Neural progenitor cell (in vitro differentiated cells): Measurements from ENCODE around the gene PSD4. TPM values are rescaled to one million over a fixed set of nuclear protein-coding genes. Genes with fewer than 3 reads are reported as not detected.

Source experiments
- DNase-seq: peaks from one replicate; pipeline ENCODE4 v3.0.0-alpha.2; 2016; ENCODE audit warnings: low spot score
- H2AFZ ChIP-seq: fragments of 200-600 bp; sonication (generic); replicated peaks from 2 replicates; pipeline ENCODE4 v1.6.1; 2016; ENCODE audit warnings: antibody characterized with exemption
- H3F3A ChIP-seq: fragments of 200-600 bp; sonication (generic); 2 replicates; pipeline ENCODE4 v1.6.1; 2016; ENCODE audit warnings: antibody characterized with exemption, low read depth
- H3K27ac ChIP-seq: fragments of 200-600 bp; sonication (generic); 2 replicates; pipeline ENCODE4 v1.5.1; 2016; ENCODE audit warnings: mild to moderate bottlenecking
- H3K27me3 ChIP-seq: fragments of 200-600 bp; sonication (generic); 2 replicates; pipeline ENCODE4 v1.6.1; 2016; ENCODE audit warnings: mild to moderate bottlenecking, moderate library complexity
- H3K36me3 ChIP-seq: fragments of 200-600 bp; sonication (generic); 2 replicates; pipeline ENCODE4 v1.5.1; 2016
- H3K4me1 ChIP-seq: fragments of 200-600 bp; sonication (generic); 2 replicates; pipeline ENCODE4 v1.6.1; 2016; ENCODE audit warnings: mixed run types
- H3K4me2 ChIP-seq: fragments of 200-600 bp; sonication (generic); 2 replicates; pipeline ENCODE4 v1.6.1; 2016
- H3K4me3 ChIP-seq: fragments of 200-600 bp; sonication (generic); 2 replicates; pipeline ENCODE4 v1.5.1; 2016
- H3K79me2 ChIP-seq: fragments of 200-600 bp; sonication (generic); 2 replicates; pipeline ENCODE4 v1.6.1; 2016; ENCODE audit warnings: low read depth
- H3K9ac ChIP-seq: fragments of 200-600 bp; sonication (generic); 2 replicates; pipeline ENCODE4 v1.6.1; 2016
- H3K9me3 ChIP-seq: fragments of 200-600 bp; sonication (generic); 2 replicates; pipeline ENCODE4 v1.5.1; 2016; ENCODE audit warnings: low read depth
- H4K20me1 ChIP-seq: fragments of 200-600 bp; sonication (generic); 2 replicates; pipeline ENCODE4 v1.6.1; 2016; ENCODE audit warnings: low read depth
- H3K27ac Mint-ChIP-seq: 3 replicates; pipeline ENCODE4 v1.8.0; 2021; ENCODE audit warnings: mixed read lengths
- H3K27me3 Mint-ChIP-seq: 2 replicates; pipeline ENCODE4 v1.8.0; 2022; ENCODE audit warnings: low read depth, mild to moderate bottlenecking, inconsistent platforms, moderate library complexity, mixed read lengths; ENCODE audit not compliant: insufficient read depth
- H3K36me3 Mint-ChIP-seq: 3 replicates; pipeline ENCODE4 v1.8.0; 2021; ENCODE audit warnings: mixed read lengths
- H3K4me1 Mint-ChIP-seq: 3 replicates; pipeline ENCODE4 v1.8.0; 2021; ENCODE audit warnings: mixed read lengths
- H3K4me3 Mint-ChIP-seq: 3 replicates; pipeline ENCODE4 v1.8.0; 2021; ENCODE audit warnings: mild to moderate bottlenecking, moderate library complexity, mixed read lengths
- H3K9me3 Mint-ChIP-seq: 3 replicates; pipeline ENCODE4 v1.8.0; 2020; ENCODE audit warnings: mixed read lengths
- EZH2 ChIP-seq: fragments of 200-600 bp; sonication (generic); IDR thresholded peaks from 2 replicates; pipeline ENCODE4 v1.6.1; 2017; ENCODE audit warnings: antibody characterized with exemption, mild to moderate bottlenecking, moderate library complexity
- EZH2phosphoT487 ChIP-seq: fragments of 200-600 bp; sonication (generic); IDR thresholded peaks from 2 replicates; pipeline ENCODE4 v1.6.1; 2017; ENCODE audit warnings: antibody characterized with exemption
- total RNA-seq: library from RNA; depleted of rRNA; stranded (reverse); fragments of >200 nt; gene quantifications from 2 replicates; pipeline ENCODE4 v1.2.3, GENCODE V29; 2015; ENCODE audit warnings: low replicate concordance
- TF ChIP-seq, protein P1 (sequence below): fragments of 200-600 bp; sonication (generic); IDR thresholded peaks from 2 replicates; pipeline ENCODE4 v1.5.1; 2017; ENCODE audit warnings: antibody characterized with exemption, mild to moderate bottlenecking

The PSD4 gene
- total RNA-seq, 1 donor from 2014 or later = 0.02 TPM

DNA sequence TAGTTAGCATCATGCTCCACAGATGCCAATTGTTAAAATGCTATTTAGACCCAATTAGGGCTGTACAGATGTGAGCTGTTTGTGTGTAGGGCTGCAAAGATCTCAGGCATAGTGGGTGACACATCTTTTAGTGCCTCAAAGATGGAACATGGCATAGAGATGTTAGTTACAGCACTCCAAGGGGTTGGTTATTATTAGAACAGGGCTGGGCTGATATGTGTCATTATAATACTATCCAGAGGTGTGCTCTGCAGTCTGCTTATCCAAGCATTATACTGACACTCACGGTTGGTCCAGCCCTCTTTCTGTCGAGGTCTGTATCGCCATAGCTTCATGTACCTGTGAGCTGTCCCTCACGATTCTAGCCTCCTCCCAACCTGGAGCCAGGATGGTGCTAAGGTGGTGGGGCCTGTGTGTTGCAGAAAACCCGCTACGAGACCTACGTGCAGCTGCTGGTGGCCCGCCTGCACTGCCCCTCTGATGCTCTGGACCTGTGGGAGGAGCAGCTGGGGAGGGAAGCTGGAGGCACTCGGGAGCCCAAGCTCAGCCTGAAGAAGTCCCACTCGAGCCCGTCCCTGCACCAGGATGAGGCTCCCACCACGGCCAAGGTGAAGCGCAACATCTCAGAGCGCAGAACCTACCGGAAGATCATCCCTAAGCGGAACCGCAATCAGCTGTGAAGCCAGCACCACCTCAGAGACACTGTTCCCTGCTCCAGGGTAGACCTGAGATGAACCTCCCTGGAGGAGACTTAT lies 27.1 kb downstream of the PSD4 start:
- Mint-ChIP-seq H3K4me1 (peaks cover 26% of the 10 kb centered on the region), H3K27me3 (peaks cover 16% of the 10 kb centered on the region), H3K9me3 (no peaks in the 10 kb centered on the region), H3K27ac (peak overlapping the region; percentile 12), H3K4me3 (peak overlapping the region; percentile 34), H3K36me3 (no peaks in the 10 kb centered on the region)
- H3F3A ChIP-seq = no peaks in the 10 kb centered on the region
- no peak overlapping the region for H3K4me3 ChIP-seq
- no peak overlapping the region for H3K27ac ChIP-seq
- H3K9me3 ChIP-seq = no peaks in the 10 kb centered on the region
- peaks cover 31% of the 10 kb centered on the region for H3K27me3 ChIP-seq
- H2AFZ ChIP-seq = no peak overlapping the region
- H3K79me2 ChIP-seq = no peaks in the 10 kb centered on the region
- no peak for DNase-seq
- TF ChIP-seq EZH2phosphoT487 (no peak), EZH2 (no peak)
- TF ChIP-seq, protein P1, sequence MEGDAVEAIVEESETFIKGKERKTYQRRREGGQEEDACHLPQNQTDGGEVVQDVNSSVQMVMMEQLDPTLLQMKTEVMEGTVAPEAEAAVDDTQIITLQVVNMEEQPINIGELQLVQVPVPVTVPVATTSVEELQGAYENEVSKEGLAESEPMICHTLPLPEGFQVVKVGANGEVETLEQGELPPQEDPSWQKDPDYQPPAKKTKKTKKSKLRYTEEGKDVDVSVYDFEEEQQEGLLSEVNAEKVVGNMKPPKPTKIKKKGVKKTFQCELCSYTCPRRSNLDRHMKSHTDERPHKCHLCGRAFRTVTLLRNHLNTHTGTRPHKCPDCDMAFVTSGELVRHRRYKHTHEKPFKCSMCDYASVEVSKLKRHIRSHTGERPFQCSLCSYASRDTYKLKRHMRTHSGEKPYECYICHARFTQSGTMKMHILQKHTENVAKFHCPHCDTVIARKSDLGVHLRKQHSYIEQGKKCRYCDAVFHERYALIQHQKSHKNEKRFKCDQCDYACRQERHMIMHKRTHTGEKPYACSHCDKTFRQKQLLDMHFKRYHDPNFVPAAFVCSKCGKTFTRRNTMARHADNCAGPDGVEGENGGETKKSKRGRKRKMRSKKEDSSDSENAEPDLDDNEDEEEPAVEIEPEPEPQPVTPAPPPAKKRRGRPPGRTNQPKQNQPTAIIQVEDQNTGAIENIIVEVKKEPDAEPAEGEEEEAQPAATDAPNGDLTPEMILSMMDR = no peak
- H3K4me2 ChIP-seq = no peak overlapping the region
- no peaks in the 10 kb centered on the region for H4K20me1 ChIP-seq
- peaks cover 4% of the 10 kb centered on the region for H3K4me1 ChIP-seq
- H3K9ac ChIP-seq = no peak overlapping the region
- no peaks in the 10 kb centered on the region for H3K36me3 ChIP-seq

DNA sequence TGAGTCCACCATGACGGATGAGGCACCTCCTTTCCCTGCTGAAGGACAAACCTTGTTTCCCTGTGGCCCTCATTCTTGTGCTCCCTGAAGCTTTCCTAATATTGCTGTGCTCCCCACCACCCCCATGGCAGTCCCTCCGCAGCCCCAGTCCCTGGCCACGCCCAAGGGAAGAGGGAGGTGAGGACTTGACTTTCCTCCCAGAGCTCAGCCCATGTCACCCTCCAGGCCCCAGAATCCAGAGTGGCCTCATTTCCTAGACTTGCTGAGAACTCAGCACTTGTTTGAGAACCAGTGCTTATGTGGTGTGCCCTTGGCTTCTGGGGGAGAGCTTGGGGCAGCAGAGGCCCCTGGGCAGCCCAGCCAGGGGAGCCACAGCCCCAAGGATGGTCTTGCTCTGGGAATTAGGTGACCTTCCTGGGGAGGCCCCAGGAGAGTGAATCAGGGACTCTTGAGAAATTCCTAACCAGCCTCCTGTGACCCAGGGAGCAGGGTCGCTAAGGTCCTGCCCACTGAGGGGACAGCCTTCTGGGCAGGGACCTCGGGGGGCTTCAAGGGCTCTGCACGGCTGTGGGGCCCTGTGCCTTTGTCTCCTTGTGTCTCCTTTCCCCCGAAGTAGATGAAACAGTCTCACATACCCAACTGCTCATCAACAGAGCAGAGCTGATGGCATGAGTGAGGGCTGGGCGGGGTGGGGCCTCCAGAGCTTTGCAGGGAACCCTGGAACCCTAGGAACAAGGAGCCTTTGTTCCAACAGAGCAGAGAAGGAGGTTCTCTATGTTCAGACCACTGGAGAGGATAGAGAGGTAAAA lies 27.9 kb downstream of the PSD4 start:
- Mint-ChIP-seq H3K4me1 (peaks cover 26% of the 10 kb centered on the region), H3K27ac (no peak overlapping the region), H3K36me3 (no peaks in the 10 kb centered on the region), H3K27me3 (peaks cover 16% of the 10 kb centered on the region), H3K9me3 (no peaks in the 10 kb centered on the region), H3K4me3 (no peak overlapping the region)
- Histone ChIP-seq H4K20me1 (no peaks in the 10 kb centered on the region), H3K9ac (no peak overlapping the region), H3F3A (no peaks in the 10 kb centered on the region), H3K36me3 (no peaks in the 10 kb centered on the region), H3K79me2 (no peaks in the 10 kb centered on the region), H2AFZ (no peak overlapping the region), H3K27me3 (peaks cover 24% of the 10 kb centered on the region), H3K4me1 (peaks cover 4% of the 10 kb centered on the region), H3K4me3 (no peak overlapping the region), H3K4me2 (no peak overlapping the region), H3K9me3 (no peaks in the 10 kb centered on the region), H3K27ac (no peak overlapping the region)
- TF ChIP-seq EZH2 (no peak), EZH2phosphoT487 (no peak)
- TF ChIP-seq, protein P1 = no peak
- no peak for DNase-seq

DNA sequence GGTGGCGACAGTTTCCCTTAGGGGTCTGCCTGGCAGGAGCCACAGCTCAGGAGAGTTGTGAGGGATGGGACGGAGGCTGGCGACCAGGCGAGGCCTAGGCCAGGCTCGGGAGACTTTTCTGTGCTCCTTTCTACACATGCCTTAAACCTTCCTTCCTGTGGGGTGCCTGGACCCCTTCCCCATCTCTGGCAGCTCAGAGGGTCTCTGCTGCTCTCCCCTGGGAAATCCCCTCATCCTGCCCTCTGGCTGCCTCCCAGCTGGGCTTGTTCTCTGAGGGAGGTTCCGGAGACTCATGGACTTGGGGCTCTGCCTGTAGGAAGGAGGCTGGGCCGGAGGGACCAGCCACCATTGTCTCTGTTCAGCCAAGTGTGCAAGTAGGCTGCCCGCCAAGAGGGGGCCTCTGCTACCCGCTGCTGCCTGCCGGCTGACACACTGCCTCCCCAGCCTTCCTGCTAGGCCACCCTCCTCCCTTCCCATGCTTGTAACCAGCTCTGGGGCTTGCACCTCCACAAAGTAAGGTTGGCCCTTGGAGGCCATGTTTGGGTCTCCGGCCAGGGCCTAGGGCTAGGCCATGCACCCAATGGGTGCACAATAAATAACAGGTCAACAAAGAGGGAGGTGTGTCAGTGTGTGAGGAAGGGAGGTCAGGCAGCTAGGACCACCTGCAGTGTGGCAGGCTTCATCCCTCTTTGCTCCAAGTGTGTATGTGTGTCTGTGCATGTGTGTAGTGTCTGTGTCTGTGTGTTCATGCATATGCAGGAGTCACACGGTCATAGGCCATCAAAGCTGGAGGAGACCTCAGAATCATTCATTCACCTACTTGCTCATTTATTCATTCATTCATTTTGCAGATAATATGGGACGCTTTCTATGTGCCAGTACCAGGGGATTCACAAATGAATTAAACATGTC lies 28.8 kb downstream of the PSD4 start:
- no peak overlapping the region for H3K27ac ChIP-seq

More for the DNA sequence above, 28.8 kb downstream of the PSD4 start:
- H3K4me2 ChIP-seq = no peak overlapping the region
- H3K27me3 Mint-ChIP-seq = peaks cover 16% of the 10 kb centered on the region
- peak overlapping the region; percentile 55 for H3K4me3 Mint-ChIP-seq
- TF ChIP-seq, protein P1 = no peak
- TF ChIP-seq EZH2 (no peak), EZH2phosphoT487 (no peak)
- H3K9ac ChIP-seq = no peak overlapping the region
- no peaks in the 10 kb centered on the region for H3K79me2 ChIP-seq
- H3K4me1 ChIP-seq = peaks cover 4% of the 10 kb centered on the region
- DNase-seq = peak; percentile 57
- no peaks in the 10 kb centered on the region for H3F3A ChIP-seq
- H3K27me3 ChIP-seq = peaks cover 15% of the 10 kb centered on the region
- no peak overlapping the region for H3K4me3 ChIP-seq
- no peaks in the 10 kb centered on the region for H3K9me3 Mint-ChIP-seq
- peaks cover 26% of the 10 kb centered on the region for H3K4me1 Mint-ChIP-seq
- H3K36me3 Mint-ChIP-seq = no peaks in the 10 kb centered on the region
- no peaks in the 10 kb centered on the region for H3K9me3 ChIP-seq
- no peak overlapping the region for H2AFZ ChIP-seq
- H3K27ac Mint-ChIP-seq = peak overlapping the region; percentile 78
- H4K20me1 ChIP-seq = no peaks in the 10 kb centered on the region
- no peaks in the 10 kb centered on the region for H3K36me3 ChIP-seq
